GM13977 (cell line): ENCODE results near the gene USH1C.

Experiments
- DNase-seq: peaks from one replicate; pipeline ENCODE4 v3.0.0; 2012; ENCODE audit warnings: low spot score
- in situ Hi-C: fragments of 300-500 bp; cut with MboI; formaldehyde crosslinking; loops from one replicate; pipeline ENCODE4 v1.12.0; 2022; ENCODE audit warnings: low sequenced_read_pairs, low pct_unique_long_range_greater_than_20kb, mixed read lengths, inconsistent platforms; ENCODE audit not compliant: unreplicated experiment
- TF ChIP-seq, protein P1 (sequence below): IDR thresholded peaks from 2 replicates; pipeline ENCODE4 v1.5.1; 2012; ENCODE audit warnings: mild to moderate bottlenecking, control low read depth; ENCODE audit not compliant: insufficient read depth; ENCODE audit errors: extremely low read depth, missing control alignments

The USH1C gene

DNA sequence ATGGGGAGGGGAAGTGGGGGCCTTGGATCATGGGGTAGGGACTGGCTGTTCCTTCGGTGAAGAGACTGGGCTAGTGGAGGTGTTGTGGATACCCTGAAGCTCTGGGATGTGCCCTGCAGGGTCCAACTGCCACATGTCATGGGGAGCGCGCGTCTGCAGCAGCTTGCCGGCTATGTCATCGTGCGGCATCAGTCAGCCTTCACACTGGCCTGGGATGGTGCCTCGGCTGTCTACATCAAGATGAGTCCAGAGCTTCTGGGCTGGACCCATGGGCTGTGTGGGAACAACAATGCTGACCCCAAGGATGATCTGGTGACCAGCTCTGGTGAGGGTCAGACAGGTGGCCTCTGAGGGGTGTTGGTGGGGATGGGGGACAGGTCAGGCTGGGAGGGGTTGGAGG, 12.8 kb upstream of the USH1C start:
- in situ Hi-C loops = no loop called here
- TF ChIP-seq, protein P1, sequence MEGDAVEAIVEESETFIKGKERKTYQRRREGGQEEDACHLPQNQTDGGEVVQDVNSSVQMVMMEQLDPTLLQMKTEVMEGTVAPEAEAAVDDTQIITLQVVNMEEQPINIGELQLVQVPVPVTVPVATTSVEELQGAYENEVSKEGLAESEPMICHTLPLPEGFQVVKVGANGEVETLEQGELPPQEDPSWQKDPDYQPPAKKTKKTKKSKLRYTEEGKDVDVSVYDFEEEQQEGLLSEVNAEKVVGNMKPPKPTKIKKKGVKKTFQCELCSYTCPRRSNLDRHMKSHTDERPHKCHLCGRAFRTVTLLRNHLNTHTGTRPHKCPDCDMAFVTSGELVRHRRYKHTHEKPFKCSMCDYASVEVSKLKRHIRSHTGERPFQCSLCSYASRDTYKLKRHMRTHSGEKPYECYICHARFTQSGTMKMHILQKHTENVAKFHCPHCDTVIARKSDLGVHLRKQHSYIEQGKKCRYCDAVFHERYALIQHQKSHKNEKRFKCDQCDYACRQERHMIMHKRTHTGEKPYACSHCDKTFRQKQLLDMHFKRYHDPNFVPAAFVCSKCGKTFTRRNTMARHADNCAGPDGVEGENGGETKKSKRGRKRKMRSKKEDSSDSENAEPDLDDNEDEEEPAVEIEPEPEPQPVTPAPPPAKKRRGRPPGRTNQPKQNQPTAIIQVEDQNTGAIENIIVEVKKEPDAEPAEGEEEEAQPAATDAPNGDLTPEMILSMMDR = no peak
- DNase-seq = no peak

DNA sequence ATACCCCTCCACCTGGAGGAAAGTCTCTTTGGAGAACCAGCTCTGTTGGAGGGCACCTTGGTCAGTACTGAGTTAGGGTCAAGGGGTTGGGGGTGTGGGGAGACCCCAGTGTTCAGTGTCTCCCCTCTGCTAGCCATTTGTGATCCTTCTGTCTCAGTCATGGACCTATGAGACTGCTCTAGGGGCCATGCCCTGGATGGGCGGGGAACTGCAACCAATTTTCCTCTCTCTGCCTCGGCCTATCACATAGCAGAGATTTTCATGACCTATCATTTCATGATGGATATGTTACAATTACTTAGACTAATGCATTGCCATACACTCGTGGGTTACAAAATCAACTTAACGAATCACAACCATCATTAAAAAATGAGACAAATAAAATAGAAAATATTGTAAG, 10.3 kb upstream of the USH1C start:
- in situ Hi-C loops = no loop called here
- no peak for DNase-seq
- TF ChIP-seq, protein P1 = no peak

DNA sequence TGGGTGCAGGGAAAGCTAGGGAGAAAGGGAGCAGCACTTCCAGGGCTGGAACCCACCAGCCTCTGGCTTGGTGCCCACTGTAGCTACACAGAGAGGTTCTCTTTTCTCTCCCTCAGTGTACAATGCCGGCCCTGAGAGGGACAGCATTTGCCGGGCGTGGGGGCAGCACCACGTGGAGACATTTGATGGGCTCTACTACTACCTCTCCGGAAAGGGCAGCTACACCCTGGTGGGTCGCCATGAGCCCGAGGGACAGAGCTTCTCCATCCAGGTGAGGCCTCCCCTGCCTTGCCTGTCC, 9.0 kb upstream of the USH1C start:
- DNase-seq = no peak
- TF ChIP-seq, protein P1 = no peak
- in situ Hi-C loops = no loop called here

DNA sequence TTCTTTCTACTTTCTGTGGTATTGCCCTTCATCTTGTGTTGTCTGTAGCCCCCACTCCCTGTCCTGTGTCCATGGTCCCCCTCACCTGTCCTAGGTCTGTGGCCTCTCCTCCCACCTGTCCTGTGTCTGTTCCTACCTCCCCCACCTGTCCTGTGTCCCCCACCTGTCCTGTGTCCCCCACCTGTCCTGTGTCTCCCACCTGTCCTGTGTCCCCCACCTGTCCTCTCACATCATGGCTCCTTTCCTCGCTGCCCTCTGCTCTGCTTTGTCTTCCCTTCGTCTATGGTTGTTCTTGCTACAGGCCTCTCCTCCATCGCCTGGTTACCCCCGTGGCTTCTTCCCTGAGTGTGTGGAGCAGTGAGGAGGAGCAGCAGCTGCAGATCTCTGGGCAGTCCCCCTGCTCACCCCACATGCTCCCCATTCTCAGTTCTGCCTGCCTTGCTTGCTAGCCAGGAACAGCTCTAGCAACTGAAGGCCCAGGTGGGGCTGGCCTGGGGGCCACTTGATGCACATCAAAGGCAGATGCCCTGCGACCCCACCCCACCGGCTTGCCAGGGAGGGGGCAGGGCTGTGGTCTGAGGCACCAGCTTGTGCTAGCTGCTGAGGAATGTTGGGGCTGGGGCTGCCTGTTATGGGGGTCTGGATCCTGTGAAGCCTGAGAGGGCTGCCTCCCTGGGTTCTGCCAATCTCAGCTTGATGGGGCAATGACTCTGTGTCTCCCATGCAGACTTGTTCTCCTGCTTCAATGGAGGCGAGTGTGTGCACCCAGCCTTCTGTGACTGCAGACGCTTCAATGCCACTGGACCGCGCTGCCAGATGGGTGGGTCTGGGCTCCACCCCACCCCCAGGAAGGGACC, 8.4 kb upstream of the USH1C start:
- TF ChIP-seq, protein P1 = no peak
- in situ Hi-C loops = no loop called here
- DNase-seq = no peak

DNA sequence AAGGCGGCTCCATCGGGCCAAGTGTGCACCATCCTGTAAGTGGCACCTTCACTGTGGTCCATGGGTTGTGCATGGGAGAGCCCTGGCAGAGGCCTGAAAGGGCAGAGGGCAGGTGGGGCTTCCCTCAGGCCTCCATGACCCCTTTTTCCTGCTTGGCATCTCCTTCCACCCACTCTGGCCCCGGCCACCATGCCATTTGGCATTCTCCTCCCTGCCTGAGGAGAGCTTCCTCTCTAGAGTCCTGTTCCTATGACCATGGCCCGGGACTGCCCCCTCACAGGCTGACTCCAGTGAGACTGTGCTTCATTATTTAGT, 7.8 kb upstream of the USH1C start:
- in situ Hi-C loops = no loop called here
- DNase-seq = no peak
- TF ChIP-seq, protein P1 = no peak

DNA sequence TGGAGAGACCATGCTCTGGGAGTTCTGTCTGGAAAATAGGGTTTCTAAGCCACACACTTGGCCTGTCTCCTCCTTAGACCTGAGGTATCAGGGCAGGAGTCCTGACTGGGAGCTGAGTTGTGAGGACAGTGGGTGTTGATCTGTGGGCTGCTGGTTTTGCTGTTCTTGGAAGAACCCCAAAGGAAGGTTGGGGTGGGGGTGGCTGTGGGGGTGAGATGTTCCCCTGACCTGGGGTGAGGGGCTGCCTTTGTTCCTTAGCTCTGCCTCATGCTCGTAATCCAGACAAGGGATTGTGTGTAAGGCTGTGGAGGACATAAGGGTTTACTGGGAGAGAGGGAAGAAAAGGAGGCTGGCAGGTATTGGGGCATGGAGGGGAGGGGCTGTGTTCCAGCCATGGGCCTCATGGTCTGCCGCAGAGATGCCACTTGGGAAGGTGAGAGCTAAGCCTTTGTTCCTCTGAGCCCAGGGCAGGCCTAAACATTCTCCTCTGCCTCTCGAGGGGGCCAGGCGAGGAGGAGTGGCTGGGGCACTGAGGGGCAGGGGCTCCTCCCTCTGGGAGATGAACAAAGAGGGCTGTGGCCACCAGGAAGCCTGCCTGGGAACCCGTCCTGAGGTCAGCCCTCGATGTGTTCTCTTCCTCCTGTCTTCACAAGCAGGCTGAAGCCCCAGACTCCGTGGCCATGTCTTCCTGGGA, 7.3 kb upstream of the USH1C start:
- in situ Hi-C loops = no loop called here

More for the DNA sequence above, 7.3 kb upstream of the USH1C start:
- DNase-seq = no peak
- TF ChIP-seq, protein P1 = no peak
